Activated CD4-positive, alpha-beta T cell treated with anti-CD3 and anti-CD28 coated beads, Interleukin-10, Interleukin-2, amounts not matched to agents 100 ng/mL and 50 ng/mL, durations not matched to agents 16 hours and 8 hours (primary cell): ENCODE data around the gene ZNF385A.

ENCODE experiments used
- DNase-seq: peaks from one replicate; pipeline ENCODE4 v3.0.0-alpha.2; 2020

ZNF385A gene

GRCh38 chr12:54390668-54391551 lies 6.4 kb upstream of the ZNF385A start:
- DNase-seq: peak; percentile 58

- DNase-seq: no peak
These were observed 5.7 kb upstream of the ZNF385A start for GRCh38 chr12:54390176-54390667.

- no peak for DNase-seq
These were observed 5.2 kb upstream of the ZNF385A start for GRCh38 chr12:54389607-54390175.

- no peak for DNase-seq
These were observed 4.6 kb upstream of the ZNF385A start for GRCh38 chr12:54389134-54389508.

- DNase-seq: no peak
These were observed 4.0 kb upstream of the ZNF385A start for GRCh38 chr12:54388237-54389133.

- DNase-seq: no peak
These were observed 2.6 kb upstream of the ZNF385A start for GRCh38 chr12:54387114-54387467.

GRCh38 chr12:54386403-54387113 lies 2.0 kb upstream of the ZNF385A start:
- no peak for DNase-seq

- no peak for DNase-seq
These were observed 850 bp upstream of the ZNF385A start for GRCh38 chr12:54385251-54385914.

GRCh38 chr12:54383041-54383609 lies 1.4 kb downstream of the ZNF385A start:
- DNase-seq: peak; percentile 36

GRCh38 chr12:54381136-54381535 lies 3.4 kb downstream of the ZNF385A start:
- no peak for DNase-seq

- DNase-seq: peak; percentile 92
These were observed 4.9 kb downstream of the ZNF385A start for GRCh38 chr12:54379398-54380201.

- DNase-seq: no peak
These were observed 5.6 kb downstream of the ZNF385A start for GRCh38 chr12:54378796-54379397.

GRCh38 chr12:54377797-54378515 lies 6.6 kb downstream of the ZNF385A start:
- DNase-seq: no peak

GRCh38 chr12:54377007-54377406 lies 7.5 kb downstream of the ZNF385A start:
- DNase-seq: no peak

GRCh38 chr12:54376596-54376995 lies 7.9 kb downstream of the ZNF385A start:
- no peak for DNase-seq

- no peak for DNase-seq
These were observed 9.3 kb downstream of the ZNF385A start for GRCh38 chr12:54375259-54375579.

GRCh38 chr12:54374562-54375258 lies 9.8 kb downstream of the ZNF385A start:
- DNase-seq: no peak

- DNase-seq: no peak
These were observed 10.6 kb downstream of the ZNF385A start for GRCh38 chr12:54373649-54374561.
